Activated CD8-positive, alpha-beta memory T cell treated with anti-CD3 and anti-CD28 coated beads, Interleukin-2, amount 50 U/mL, for 1 hour (primary cell): Measurements from ENCODE around the gene MTHFS.
"Not testable (repeated sequence)": the region's sequence is repeated elsewhere in the genome, so short reads cannot be mapped to it uniquely, and the experiment has no call there.

ENCODE experiments used
- DNase-seq: peaks from one replicate; pipeline ENCODE4 v3.0.0-alpha.2; 2020; ENCODE audit errors: extremely low read depth

The MTHFS gene

DNA sequence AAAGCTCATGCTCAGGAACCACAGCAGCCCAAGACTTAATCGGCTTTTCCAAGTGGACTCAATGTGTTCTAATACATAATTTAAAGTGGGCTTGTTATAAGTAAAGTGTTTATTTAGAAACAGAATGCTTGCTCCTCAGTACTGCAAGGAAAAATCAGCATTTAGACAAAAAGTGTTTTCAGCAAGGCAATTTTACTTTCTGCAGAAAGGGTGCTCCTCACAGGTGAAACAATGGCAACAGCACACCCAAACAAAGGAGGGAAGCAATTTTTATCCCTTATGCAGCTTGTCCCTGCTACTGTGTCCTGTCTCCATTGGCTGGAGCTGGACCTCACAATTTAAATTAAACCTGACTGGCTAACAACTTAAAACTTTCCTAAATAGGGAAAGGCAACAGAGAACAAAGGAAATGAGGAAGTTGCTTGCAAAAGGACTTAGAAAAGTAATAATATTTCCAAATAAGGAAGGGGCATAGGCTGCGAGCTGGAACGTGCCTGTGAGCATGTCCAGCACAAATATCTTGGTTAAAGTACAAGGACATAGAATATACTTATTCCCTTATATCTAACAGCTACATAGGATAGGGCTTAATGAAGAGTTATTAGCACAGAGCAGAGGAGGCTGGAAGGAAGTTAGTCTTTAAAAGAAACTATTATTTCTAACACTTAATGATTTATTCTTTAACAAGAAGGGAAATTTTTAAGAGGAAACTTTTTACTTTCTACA, 19.1 kb upstream of the MTHFS start:
- not testable (repeated sequence) for DNase-seq

DNA sequence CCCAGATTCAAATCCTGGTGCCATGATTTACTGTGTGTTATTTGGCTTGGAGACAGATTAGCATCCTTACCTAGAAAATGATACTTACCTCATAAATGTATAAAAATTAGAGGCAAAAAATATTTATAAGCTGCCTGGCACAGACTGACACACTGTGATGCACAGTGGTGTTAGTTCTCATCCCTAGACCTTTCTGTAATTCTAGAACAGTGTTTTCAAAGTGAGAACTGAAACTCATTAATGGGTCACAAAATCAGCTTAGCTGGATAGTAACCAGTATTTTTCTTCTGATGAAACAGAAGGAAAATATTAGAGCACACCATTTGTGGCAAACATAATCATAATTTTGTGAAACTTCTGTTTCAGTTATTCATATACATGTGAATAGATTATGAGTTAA, 17.9 kb upstream of the MTHFS start:
- DNase-seq, result no peak

DNA sequence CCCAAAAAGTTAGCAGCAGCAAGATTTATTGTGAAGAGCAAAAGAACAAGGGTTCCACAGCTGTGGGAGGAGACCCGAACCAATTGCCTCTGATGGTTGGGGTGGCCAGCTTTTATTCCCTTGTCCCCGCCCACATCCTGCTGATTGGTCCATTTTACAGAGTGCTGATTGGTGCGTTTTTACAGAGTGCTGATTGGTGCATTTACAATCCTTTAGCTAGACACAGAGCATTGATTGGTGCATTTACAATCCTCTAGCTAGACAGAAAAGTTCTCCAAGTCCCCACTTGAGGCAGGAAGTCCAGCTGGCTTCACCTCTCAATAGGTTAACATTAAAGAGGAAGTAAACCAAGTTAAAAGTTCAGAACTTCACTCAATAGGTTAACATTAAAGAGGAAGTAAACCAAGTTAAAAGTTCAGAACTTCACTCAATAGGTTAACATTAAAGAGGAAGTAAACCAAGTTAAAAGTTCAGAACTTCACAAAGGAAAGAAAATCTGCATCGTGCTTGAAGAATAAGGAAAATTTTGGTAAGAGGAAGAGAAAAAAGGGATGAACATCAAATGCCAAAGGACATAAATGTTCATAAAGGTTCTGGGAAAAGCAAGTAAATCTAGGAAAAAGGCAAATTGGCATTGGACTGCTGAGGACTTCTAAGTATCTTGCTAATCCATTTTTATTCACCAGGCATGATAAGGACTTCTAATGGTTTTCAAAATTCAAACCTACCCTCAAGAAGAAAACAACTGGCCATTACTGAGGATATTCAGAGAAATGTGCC, 12.9 kb upstream of the MTHFS start:
- not testable (repeated sequence) for DNase-seq

GRCh38 chr15:79904271-79904670, 7.5 kb upstream of the MTHFS start:
- DNase-seq, result no peak

DNA sequence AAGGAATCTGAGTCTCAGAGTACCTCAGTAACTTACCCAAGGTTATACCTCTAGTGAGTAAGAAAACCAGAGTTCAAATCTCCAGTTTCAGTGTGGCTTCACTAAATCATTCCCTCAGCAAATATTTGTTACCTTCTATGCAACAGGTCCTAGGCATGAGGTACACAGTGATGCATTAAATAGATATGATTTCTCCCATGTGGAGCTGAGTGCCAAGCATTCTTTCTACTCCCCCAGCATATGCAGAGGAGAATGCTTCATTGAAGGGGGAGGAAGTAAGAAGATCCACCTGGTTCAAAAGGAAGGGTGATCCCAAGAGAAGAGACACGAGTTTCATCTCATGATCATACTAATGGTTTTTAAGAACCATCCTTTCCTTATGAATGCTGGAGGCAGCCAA, 6.8 kb upstream of the MTHFS start:
- DNase-seq, result no peak

DNA sequence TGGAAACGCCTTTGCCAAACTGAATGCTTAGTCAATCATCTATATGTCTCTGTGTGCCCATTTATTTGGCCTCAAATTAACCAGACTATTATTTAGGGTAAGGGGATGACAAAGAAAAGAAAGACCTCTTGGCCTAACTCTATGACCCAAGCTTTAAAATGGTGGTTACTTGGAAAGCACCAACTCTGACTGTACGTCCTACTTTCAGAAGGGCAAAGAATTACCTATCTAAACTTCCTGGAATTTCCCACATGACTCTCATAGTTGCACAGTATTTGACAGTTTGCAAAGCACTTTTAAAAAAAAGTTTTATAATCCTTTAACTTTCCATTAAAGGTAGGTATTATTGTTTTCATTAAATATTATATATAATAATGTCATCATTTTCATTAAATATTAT, 6.3 kb upstream of the MTHFS start:
- DNase-seq, result no peak

DNA sequence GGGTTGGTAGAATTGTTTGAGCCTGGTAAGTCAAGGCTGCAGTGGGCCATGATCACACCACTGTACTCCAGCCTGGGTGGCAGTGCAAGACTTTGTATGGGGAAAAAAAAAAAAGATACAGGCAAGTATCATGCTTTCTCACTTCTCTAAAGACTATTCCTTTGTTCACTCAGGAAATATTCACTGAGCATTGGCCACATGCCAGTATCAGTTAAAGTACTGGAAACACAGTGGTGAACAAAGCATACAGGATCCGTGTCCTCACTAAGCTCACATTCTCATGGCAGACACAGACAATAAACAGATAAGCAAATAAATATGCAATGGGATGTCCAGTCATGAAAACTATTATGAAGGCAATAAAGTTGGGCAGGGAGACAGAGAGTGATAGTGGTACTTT, 5.1 kb upstream of the MTHFS start:
- DNase-seq, result no peak

- DNase-seq, result not testable (repeated sequence)
Observed at GRCh38 chr15:79900818-79901378, 4.1 kb upstream of the MTHFS start.

- DNase-seq, result no peak
Observed at GRCh38 chr15:79900087-79900486, 3.3 kb upstream of the MTHFS start.

- not testable (repeated sequence) for DNase-seq
Observed at GRCh38 chr15:79898786-79899185, 2.0 kb upstream of the MTHFS start.

DNA sequence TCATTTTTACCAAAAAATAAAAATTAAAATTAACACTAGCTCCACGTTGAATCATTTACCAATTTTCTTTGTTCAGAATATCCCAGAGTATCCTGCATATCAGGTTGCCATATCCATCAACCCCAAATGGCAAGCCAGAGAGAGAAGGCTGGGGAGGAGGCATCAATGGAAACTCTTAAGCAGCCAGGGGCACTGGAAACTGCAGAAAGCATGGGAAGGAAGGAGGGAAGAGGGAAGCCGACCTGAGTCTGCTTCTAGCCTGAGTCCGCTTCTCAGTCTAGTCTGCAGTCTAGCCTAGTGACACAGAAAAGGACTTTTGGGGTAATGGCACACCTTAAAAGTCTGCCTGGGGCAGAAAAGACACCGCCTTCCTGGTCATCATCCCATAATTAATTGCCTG, 1.6 kb upstream of the MTHFS start:
- no peak for DNase-seq

DNA sequence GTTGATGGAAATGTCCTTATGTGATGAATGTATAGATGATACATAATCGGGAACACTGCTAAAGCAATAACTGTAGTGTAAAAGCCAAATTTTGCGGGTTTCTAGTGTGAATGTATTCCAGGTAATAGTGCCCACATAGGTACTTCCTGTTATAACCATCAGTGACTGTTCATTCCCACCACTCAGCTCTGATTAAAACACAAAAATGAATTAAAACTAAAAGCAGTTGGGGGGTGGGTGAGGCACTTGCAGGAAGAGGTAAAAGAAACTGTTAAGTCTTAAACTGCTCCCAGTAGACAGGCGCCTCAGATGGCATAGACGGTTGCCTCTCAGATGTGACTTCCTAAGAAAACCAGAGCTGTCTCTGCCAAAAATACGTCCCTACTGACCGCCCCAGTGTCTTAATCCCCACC, 893 bp upstream of the MTHFS start:
- no peak for DNase-seq

- no peak for DNase-seq
Observed at GRCh38 chr15:79897380-79897678, 515 bp upstream of the MTHFS start.

GRCh38 chr15:79896131-79896633, 632 bp downstream of the MTHFS start:
- no peak for DNase-seq

DNA sequence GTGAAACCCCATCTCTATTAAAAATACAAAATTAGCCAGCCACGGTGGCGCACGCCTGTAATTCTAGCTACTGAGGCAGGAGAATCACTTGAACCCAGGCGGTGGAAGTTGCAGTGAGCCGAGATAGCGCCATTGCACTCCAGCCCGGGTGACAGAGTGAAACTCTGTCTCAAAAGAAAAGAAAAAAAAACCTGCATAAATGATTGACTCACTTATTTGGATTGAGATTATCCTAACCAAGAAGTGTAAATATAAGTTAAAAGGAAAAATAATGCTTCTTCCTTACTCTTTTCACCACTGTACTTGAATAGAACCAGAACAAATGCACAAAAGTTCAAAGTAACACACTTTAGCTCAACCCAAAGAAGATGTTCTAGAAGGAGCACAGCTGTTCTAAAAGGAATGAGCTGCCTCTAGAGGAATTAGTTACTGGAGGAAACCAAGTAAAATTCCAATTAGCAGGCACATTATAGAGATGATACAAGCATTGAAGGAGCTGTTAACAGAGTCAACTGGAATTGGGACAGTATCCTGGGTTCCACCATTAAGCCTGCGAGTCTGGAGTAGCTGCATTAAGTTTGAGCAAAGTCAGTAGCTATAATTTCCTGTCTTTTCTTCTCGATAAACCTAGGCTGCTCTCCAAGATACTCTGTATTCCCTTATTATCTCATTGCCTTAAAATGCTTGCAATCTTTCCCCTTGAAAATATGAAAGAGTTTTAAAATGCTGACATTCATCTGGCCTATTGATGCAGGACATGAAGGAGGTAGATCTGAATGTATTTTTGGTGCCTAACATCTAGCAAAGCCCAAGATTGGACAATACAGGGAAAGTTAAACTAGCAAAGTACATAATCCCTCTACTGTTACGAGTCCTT, 9.5 kb downstream of the MTHFS start:
- no peak for DNase-seq

GRCh38 chr15:79886124-79886523, 10.7 kb downstream of the MTHFS start:
- no peak for DNase-seq

DNA sequence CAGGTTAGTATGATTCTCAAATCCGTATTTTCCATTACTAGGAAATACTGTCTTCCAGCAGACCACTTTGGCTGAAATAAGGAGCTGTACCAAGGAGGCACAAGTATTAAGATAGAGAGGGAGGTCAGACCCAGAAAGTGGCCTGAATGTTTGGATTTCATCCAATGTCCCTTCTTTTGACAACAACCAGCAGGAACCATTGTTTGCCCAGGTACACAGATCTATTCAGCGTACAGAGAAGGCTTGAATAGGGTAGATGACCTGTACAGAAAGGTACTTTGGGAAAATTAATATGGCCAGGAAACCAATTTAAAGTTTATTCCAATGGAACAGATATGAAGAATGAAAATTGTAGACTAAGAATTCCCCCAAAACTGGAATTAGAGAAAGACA, 12.6 kb downstream of the MTHFS start:
- DNase-seq, result no peak

GRCh38 chr15:79883579-79884203, 13.1 kb downstream of the MTHFS start:
- no peak for DNase-seq

DNA sequence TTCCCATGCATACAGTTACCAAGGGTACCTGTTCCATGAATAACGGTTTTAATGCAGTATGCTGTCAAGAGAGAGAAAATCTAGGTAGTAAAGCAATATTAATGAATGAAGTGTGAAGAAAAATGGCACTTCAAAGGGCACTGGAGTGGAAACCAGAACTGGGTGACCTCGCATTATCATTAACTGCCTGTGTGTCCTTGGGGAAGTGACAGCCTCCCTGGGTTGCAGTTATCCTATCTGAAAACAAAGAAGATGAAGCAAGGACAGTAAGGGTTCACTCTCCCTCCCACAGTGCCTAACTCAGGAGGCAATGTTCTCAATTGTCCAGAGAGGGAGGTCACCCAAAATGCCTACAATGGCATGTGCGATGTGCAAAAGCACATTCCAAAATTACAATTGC, 15.1 kb downstream of the MTHFS start:
- DNase-seq, result no peak

- DNase-seq, result no peak
Observed at GRCh38 chr15:79881254-79881653, 15.6 kb downstream of the MTHFS start.

DNA sequence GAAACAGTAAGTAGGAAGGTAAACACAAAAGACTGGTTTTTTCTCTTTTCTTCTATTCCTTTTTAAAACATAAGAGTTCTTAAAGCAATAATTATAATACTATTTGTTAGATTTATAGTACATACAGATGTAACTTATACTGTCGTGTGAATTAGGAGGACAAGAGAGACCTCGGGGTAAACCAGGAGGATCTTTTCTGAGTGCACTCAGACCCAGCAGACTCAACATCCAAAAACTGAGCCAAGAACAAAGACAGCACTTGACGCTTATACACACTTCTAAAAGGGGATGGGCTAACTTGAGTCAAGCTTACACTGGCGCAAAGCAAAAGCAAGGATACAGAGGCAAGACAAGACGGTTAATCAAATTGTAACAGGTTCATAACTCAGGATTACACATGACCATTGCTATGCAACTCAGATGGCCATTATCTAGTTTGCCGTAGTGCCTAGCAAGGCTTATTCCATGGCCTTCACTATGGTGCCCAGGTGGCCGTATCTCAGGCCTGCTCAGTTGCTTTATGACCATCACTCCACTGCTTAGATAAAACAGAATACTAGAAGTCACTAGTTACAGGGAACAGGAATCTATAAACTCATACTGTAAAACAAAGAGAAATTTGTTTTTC, 18.6 kb downstream of the MTHFS start:
- no peak for DNase-seq
